HepG2 (cell line): ENCODE results near the gene TCEA3. TPM values are rescaled to one million over a fixed set of nuclear protein-coding genes. Genes with fewer than 3 reads are reported as not detected.
A peak's percentile ranks its signal among the peaks of the same experiment; 100 is the strongest.

ENCODE experiments used
- ATAC-seq: fragments of 200-7000 bp; cut with Tn5 transposase; 3 replicates; pipeline ENCODE4 v1.9.1; 2020; ENCODE audit warnings: mild to moderate bottlenecking, moderate library complexity
- BruUV-seq: library from RNA; stranded (reverse); fragments of 400-500 nt; replicated peaks from 2 replicates; lab custom pipeline; 2021; lab: Mats Ljungman, UMichigan
- CTCF ChIA-PET: fragments of 300-600 bp; formaldehyde crosslinking; extraction: SDS; loops from one replicate; lab custom pipeline; 2021; ENCODE audit warnings: low total read pairs, inconsistent platforms, low intra/inter-chr PET ratio; lab: Yijun Ruan, JAX
- POLR2A ChIA-PET: fragments of 350-600 bp; sonication (Branson Sonifier 250); formaldehyde crosslinking; loops from one replicate; lab custom pipeline; 2020; ENCODE audit warnings: antibody characterized with exemption, inconsistent platforms; lab: Yijun Ruan, JAX
- DNase-seq: peaks from one replicate; pipeline ENCODE4 v3.0.0-alpha.2; 2015; ENCODE audit warnings: low spot score
- FAIRE-seq: peaks from 3 replicates; lab custom pipeline; 2011; peaks lifted over from hg19 to GRCh38; lab: Jason Lieb, UNC
- H2AFZ ChIP-seq: one replicate; pipeline ENCODE4 v1.6.1; 2011; ENCODE audit warnings: low read length, inconsistent platforms
- H3K27ac ChIP-seq: fragments of 300-600 bp; 3 replicates; pipeline ENCODE4 v1.8.0; 2011; ENCODE audit warnings: mixed run types, mild to moderate bottlenecking, mixed read lengths, low read length, inconsistent platforms; ENCODE audit not compliant: insufficient read depth; ENCODE audit errors: extremely low read length
- H3K27me3 ChIP-seq, 2 experiments: fragments of 200-600 bp in 1 of 2; 2 replicates in 1 of 2; 3 replicates in 1 of 2; pipeline versions ENCODE4 v1.6.0 to v1.8.0; 2011; ENCODE audit warnings: low read length in 2 of 2, mild to moderate bottlenecking in 2 of 2, moderate library complexity in 2 of 2, inconsistent platforms in 1 of 2; ENCODE audit not compliant: insufficient read depth in 2 of 2, control insufficient read depth in 1 of 2
- H3K36me3 ChIP-seq, 2 experiments: fragments of 200-600 bp in 1 of 2; replicated peaks in 1 of 2; 2 replicates in 1 of 2; 3 replicates in 1 of 2; pipeline versions ENCODE4 v1.5.1 to v1.8.0; 2011; ENCODE audit warnings: low read length in 2 of 2, inconsistent platforms in 1 of 2; ENCODE audit not compliant: insufficient read depth in 2 of 2, control insufficient read depth in 1 of 2
- H3K4me1 ChIP-seq: 2 replicates; pipeline ENCODE4 v1.5.1; 2012; ENCODE audit warnings: low read length, inconsistent platforms; ENCODE audit not compliant: insufficient read depth
- H3K4me2 ChIP-seq: 2 replicates; pipeline ENCODE4 v1.6.0; 2011; ENCODE audit warnings: low read depth, low read length, inconsistent platforms
- H3K4me3 ChIP-seq, 3 experiments: fragments of 200-600 bp in 1 of 3; sonication (generic), shearing (Covaris generic) in 1 of 3; replicated peaks in 1 of 3; 2 replicates each; pipeline ENCODE4 v1.5.1; 2011 to 2016; ENCODE audit warnings: low read length in 3 of 3, inconsistent platforms in 2 of 3, low read depth in 2 of 3, mild to moderate bottlenecking in 2 of 3, control low read depth in 1 of 3, mixed read lengths in 1 of 3; ENCODE audit not compliant: insufficient read depth in 1 of 3
- H3K79me2 ChIP-seq: one replicate; pipeline ENCODE4 v1.6.1; 2011; ENCODE audit warnings: low read length, inconsistent platforms; ENCODE audit not compliant: insufficient read depth
- H3K9ac ChIP-seq: 2 replicates; pipeline ENCODE4 v1.6.0; 2011; ENCODE audit warnings: mild to moderate bottlenecking, low read depth, low read length, inconsistent platforms; ENCODE audit not compliant: insufficient read depth
- H3K9me3 ChIP-seq: 2 replicates; pipeline ENCODE4 v1.5.1; 2012; ENCODE audit warnings: mild to moderate bottlenecking, low read length
- H4K20me1 ChIP-seq: 2 replicates; pipeline ENCODE4 v1.6.0; 2011; ENCODE audit warnings: inconsistent platforms, mild to moderate bottlenecking, low read length, moderate library complexity; ENCODE audit not compliant: insufficient read depth
- HNF4A ChIP-seq: sonication (generic); formaldehyde crosslinking; IDR thresholded peaks from 2 replicates; pipeline ENCODE4 v1.4.0; 2020; ENCODE audit warnings: missing genetic modification reagents
- HNF4G ChIP-seq, 2 experiments: sonication (generic) in 1 of 2; formaldehyde crosslinking in 1 of 2; IDR thresholded peaks; 2 replicates each; pipeline versions ENCODE4 v1.4.0 to v1.6.1; 2011 to 2020; ENCODE audit warnings: borderline replicate concordance in 2 of 2, low read depth in 2 of 2, mild to moderate bottlenecking in 2 of 2, low read length in 1 of 2, missing genetic modification reagents in 1 of 2, moderate library complexity in 1 of 2
- MIXL1 ChIP-seq: IDR thresholded peaks from 2 replicates; pipeline ENCODE4 v1.6.1; 2016
- ZNF3 ChIP-seq: IDR thresholded peaks from 2 replicates; pipeline ENCODE4 v1.7.0; 2017; ENCODE audit warnings: inconsistent platforms
- ZSCAN31 ChIP-seq: sonication (generic); formaldehyde crosslinking; IDR thresholded peaks from 2 replicates; pipeline ENCODE4 v1.5.0; 2020; ENCODE audit warnings: low read depth, mild to moderate bottlenecking, missing genetic modification reagents
- WGBS: methylation state at CpG from one replicate; pipeline ENCODE4 v1.1.6; 2017; ENCODE audit warnings: low lambda C conversion rate; 5-methylcytosine and 5-hydroxymethylcytosine counted together
- in situ Hi-C: cut with HindIII; loops from 2 replicates; pipeline ENCODE4 v1.10.0; 2017; ENCODE audit warnings: low pct_unique_long_range_greater_than_20kb; ENCODE audit not compliant: extremely low pct_ligation_motif_present
- intact Hi-C: fragments of 100-400 bp; cut with micrococcal nuclease; formaldehyde crosslinking; loops from one replicate; pipeline ENCODE4 v1.10.0; 2022; ENCODE audit not compliant: unreplicated experiment
- polyA plus RNA-seq, 8 experiments: library from polyadenylated mRNA; depleted of rRNA in 3 of 8; stranded (reverse) in 7 of 8; unstranded in 1 of 8; fragments of >200 nt; fragmentation: Illumina TruSeq in 4 of 8; extraction: Trizol in 4 of 8; gene quantifications; 2 replicates each; pipeline versions ENCODE4 v1.2.1 to v1.2.3, GENCODE V29; 2011 to 2016; ENCODE audit warnings: low read depth in 4 of 8, missing spikeins in 1 of 8, mixed read lengths in 1 of 8; ENCODE audit not compliant: insufficient read depth in 1 of 8
- total RNA-seq, 5 experiments: library from RNA; depleted of rRNA; stranded (reverse); fragments of >200 nt; fragmentation: Illumina TruSeq; extraction: Trizol; gene quantifications; 2 replicates each; pipeline ENCODE4 v1.2.3, GENCODE V29; 2016; ENCODE audit warnings: low read depth in 1 of 5
- TF ChIP-seq, protein P1 (sequence below): sonication (generic); formaldehyde crosslinking; IDR thresholded peaks from 2 replicates; pipeline ENCODE4 v1.4.0; 2020; ENCODE audit warnings: missing genetic modification reagents, low read depth, mild to moderate bottlenecking, borderline replicate concordance
- TF ChIP-seq, protein P2 (sequence below), 2 experiments: IDR thresholded peaks; 2 replicates each; pipeline ENCODE4 v1.6.1; 2011 to 2012; ENCODE audit warnings: low read length in 2 of 2, borderline replicate concordance in 1 of 2, low read depth in 1 of 2, mild to moderate bottlenecking in 1 of 2, moderate library complexity in 1 of 2

The TCEA3 gene
- total and polyA plus RNA-seq, 2 of the 13 experiments (the other 11 are each of a cell fraction or from before 2014, with no cell fraction given), result 55.5 to 84.6 TPM

DNA sequence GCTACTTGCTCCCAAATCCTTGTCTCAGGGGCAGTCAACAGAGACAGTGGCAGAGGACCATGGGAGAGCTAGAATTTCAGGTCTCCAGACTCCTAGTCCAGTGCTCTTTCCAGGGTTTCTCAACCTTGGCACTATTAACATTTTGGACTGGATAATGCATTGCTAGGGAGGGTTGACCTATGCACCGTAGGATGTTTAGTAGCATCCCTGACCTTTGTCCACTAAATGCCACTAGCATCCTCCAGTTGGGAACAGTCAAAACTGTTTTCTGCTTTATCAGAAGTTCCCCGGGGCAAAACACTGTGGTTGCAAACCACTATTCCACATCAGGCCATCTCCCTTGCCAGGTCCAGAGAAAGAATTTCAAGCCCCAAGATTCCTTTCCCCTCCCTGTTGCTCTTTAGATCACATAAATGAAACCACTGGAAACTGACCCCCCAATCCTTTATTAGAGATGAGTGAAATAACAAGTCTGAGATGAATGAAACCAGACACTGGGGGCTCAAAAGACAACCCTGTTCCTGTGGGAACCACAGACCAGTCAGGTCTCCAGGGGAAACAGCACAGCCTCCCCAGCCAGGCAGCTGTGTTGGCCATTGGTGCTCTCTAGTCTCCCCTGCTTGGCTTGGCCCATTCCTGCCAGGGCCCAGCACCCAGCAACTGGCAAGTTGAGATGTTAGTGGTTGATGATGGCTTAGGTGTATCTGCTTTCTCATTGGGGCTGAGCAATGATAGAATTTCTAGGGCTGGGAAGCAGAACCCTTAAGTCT is 3.8 kb upstream of the TCEA3 start:
- CTCF ChIA-PET, result no interaction called here
- H4K20me1 ChIP-seq, result no peaks in the 10 kb centered on the region
- H3K36me3 ChIP-seq, result peaks cover 14 to 36% of the 10 kb centered on the region in 2 experiments; a peak in 4 of 5 replicates
- no peak overlapping the region for H2AFZ ChIP-seq
- FAIRE-seq (no peak), ATAC-seq (no peak), DNase-seq (no peak)
- POLR2A ChIA-PET, result interaction anchor here (1.2 kb wide), 1 partner anchor 56 kb away, joined by 4 read pairs; the partner anchor contains the start of gene ASAP3
- no peak overlapping the region for H3K4me3 ChIP-seq
- in situ Hi-C loops, result no loop called here
- H3K9ac ChIP-seq, result no peak overlapping the region
- no peaks in the 10 kb centered on the region for H3K9me3 ChIP-seq
- no TSS peak for BruUV-seq
- H3K79me2 ChIP-seq, result peaks cover 3% of the 10 kb centered on the region
- H3K4me1 ChIP-seq, result peaks cover 36% of the 10 kb centered on the region
- TF ChIP-seq, protein P1, sequence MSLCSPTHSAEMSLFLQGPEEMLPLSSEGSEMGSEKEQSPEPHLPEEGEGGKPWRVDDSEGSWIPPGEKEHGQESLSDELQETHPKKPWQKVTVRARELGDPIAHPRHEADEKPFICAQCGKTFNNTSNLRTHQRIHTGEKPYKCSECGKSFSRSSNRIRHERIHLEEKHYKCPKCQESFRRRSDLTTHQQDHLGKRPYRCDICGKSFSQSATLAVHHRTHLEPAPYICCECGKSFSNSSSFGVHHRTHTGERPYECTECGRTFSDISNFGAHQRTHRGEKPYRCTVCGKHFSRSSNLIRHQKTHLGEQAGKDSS, result 0 out of 2 replicates have a peak, but pooled peaks have one; percentile 45
- TF ChIP-seq HNF4G (IDR thresholded peaks at IDR 0.05; ENCODE audit: borderline replicate concordance, low read depth, low read length) (peak; percentile 24; the same call in 1 of the 2 replicates), HNF4G (CRISPR knock-in tag; IDR thresholded peaks at IDR 0.05; ENCODE audit: borderline replicate concordance, low read depth) (no peak), HNF4A (CRISPR knock-in tag) (peak; percentile 39), ZNF3 (CRISPR knock-in tag) (no peak)
- no peaks in the 10 kb centered on the region for H3K27me3 ChIP-seq
- 53% methylated on average over 2 of the region's 2 CpGs for WGBS
- H3K4me2 ChIP-seq, result no peak overlapping the region
- H3K27ac ChIP-seq, result no peak overlapping the region
- intact Hi-C loops, result no loop called here

DNA sequence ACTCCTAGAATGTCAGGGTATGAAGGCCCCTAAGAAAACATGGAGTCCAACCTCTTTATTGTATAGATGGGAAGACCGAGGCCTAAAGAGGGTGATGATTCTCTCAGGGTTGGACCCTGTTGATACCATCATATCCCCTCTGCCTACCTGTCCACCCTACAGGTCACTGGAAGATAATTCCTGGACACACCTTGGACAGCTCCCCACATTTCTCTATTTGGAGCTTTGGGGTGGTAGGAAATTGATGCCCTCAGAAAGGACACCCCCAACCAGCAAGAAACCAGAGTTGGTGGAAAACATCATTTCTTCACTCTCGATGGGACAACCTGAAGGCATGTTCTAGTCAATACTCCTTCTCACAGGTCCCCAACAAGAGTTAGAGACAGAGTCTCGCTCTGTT is 3.0 kb upstream of the TCEA3 start:
- Histone ChIP-seq H3K79me2 (peaks cover 11% of the 10 kb centered on the region), H3K27ac (no peak overlapping the region), H3K36me3 (peaks cover 12 to 28% of the 10 kb centered on the region in 2 experiments; a peak in 4 of 5 replicates), H4K20me1 (no peaks in the 10 kb centered on the region), H3K4me3 (no peak overlapping the region), H3K9me3 (no peaks in the 10 kb centered on the region), H3K4me1 (peaks cover 43% of the 10 kb centered on the region), H3K27me3 (no peaks in the 10 kb centered on the region), H3K9ac (no peak overlapping the region), H3K4me2 (no peak overlapping the region), H2AFZ (no peak overlapping the region)
- TF ChIP-seq, protein P2, sequence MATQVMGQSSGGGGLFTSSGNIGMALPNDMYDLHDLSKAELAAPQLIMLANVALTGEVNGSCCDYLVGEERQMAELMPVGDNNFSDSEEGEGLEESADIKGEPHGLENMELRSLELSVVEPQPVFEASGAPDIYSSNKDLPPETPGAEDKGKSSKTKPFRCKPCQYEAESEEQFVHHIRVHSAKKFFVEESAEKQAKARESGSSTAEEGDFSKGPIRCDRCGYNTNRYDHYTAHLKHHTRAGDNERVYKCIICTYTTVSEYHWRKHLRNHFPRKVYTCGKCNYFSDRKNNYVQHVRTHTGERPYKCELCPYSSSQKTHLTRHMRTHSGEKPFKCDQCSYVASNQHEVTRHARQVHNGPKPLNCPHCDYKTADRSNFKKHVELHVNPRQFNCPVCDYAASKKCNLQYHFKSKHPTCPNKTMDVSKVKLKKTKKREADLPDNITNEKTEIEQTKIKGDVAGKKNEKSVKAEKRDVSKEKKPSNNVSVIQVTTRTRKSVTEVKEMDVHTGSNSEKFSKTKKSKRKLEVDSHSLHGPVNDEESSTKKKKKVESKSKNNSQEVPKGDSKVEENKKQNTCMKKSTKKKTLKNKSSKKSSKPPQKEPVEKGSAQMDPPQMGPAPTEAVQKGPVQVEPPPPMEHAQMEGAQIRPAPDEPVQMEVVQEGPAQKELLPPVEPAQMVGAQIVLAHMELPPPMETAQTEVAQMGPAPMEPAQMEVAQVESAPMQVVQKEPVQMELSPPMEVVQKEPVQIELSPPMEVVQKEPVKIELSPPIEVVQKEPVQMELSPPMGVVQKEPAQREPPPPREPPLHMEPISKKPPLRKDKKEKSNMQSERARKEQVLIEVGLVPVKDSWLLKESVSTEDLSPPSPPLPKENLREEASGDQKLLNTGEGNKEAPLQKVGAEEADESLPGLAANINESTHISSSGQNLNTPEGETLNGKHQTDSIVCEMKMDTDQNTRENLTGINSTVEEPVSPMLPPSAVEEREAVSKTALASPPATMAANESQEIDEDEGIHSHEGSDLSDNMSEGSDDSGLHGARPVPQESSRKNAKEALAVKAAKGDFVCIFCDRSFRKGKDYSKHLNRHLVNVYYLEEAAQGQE (IDR thresholded peaks at IDR 0.05; ENCODE audit: borderline replicate concordance in 1 of 2, low read depth in 1 of 2, low read length in 2 of 2), result peak in 1 of 2 experiments; percentile 85; a peak in 3 of 4 replicates
- TF ChIP-seq MIXL1 (CRISPR knock-in tag) (no peak), ZSCAN31 (no peak)
- 92% methylated on average over 3 of the region's 3 CpGs for WGBS
- no TSS peak for BruUV-seq
- ChIA-PET CTCF (no interaction called here), POLR2A (interaction anchor here (1.2 kb wide), 1 partner anchor 57 kb away, joined by 4 read pairs; the partner anchor contains the start of gene ASAP3)
- DNase-seq, result no peak
- in situ Hi-C loops (no loop called here), intact Hi-C loops (no loop called here)
- ATAC-seq, result no peak
- no peak for FAIRE-seq
